GM23338 (cell line): Measurements from ENCODE around the gene CAMK2N2.

Experiments
- CREB1 ChIP-seq: fragments of 250-450 bp; sonication (Bioruptor Pico); IDR thresholded peaks from 2 replicates; pipeline ENCODE4 v1.5.0; 2020; ENCODE audit warnings: low read depth, mild to moderate bottlenecking, moderate library complexity
- ETS1 ChIP-seq: IDR thresholded peaks from 2 replicates; pipeline ENCODE4 v1.6.1; 2016; ENCODE audit warnings: antibody characterized with exemption
- EZH2 ChIP-seq: fragments of 200-600 bp; sonication (generic); IDR thresholded peaks from one replicate; pipeline ENCODE4 v1.8.0; 2017; ENCODE audit warnings: antibody characterized with exemption, mild to moderate bottlenecking, low read depth; ENCODE audit not compliant: unreplicated experiment
- EZH2phosphoT487 ChIP-seq: fragments of 200-600 bp; sonication (generic); IDR thresholded peaks from one replicate; pipeline ENCODE4 v1.8.1; 2018; ENCODE audit warnings: antibody characterized with exemption; ENCODE audit not compliant: unreplicated experiment
- POLR2AphosphoS5 ChIP-seq: IDR thresholded peaks from 2 replicates; pipeline ENCODE4 v1.6.1; 2016; ENCODE audit warnings: antibody characterized with exemption, low read depth
- REST ChIP-seq: IDR thresholded peaks from one replicate; pipeline ENCODE4 v1.6.1; 2018; ENCODE audit warnings: antibody characterized with exemption; ENCODE audit not compliant: unreplicated experiment
- TF ChIP-seq, protein P1 (sequence below), 2 experiments: fragments of 200-600 bp in 1 of 2; sonication (generic) in 1 of 2; conservative IDR thresholded peaks; 2 replicates each; pipeline versions ENCODE4 v1.5.1 to v1.6.1; 2016 to 2017; ENCODE audit warnings: antibody characterized with exemption in 2 of 2, low read depth in 2 of 2, mild to moderate bottlenecking in 2 of 2, moderate library complexity in 1 of 2

DNA sequence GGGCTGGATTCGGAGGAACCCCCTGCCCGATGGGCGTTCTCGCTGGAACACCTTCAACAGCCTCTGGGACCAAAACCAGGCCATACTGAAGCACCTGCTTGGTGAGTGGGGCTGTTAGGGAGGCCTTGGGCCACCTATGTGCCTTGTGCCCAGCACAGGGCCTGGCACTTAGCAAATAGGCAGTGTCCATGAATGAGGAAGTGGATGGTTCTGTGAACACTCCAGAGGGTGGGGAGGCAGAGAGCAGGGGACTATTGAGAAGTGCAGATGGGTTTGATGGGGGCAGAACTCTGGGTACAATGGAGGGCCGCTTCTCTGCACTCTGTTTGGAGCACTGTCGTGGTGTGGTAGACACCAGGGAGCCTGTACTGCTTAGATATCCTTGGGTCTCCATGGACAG is 16.0 kb upstream of the CAMK2N2 start:
- TF ChIP-seq, protein P1, sequence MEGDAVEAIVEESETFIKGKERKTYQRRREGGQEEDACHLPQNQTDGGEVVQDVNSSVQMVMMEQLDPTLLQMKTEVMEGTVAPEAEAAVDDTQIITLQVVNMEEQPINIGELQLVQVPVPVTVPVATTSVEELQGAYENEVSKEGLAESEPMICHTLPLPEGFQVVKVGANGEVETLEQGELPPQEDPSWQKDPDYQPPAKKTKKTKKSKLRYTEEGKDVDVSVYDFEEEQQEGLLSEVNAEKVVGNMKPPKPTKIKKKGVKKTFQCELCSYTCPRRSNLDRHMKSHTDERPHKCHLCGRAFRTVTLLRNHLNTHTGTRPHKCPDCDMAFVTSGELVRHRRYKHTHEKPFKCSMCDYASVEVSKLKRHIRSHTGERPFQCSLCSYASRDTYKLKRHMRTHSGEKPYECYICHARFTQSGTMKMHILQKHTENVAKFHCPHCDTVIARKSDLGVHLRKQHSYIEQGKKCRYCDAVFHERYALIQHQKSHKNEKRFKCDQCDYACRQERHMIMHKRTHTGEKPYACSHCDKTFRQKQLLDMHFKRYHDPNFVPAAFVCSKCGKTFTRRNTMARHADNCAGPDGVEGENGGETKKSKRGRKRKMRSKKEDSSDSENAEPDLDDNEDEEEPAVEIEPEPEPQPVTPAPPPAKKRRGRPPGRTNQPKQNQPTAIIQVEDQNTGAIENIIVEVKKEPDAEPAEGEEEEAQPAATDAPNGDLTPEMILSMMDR (conservative IDR thresholded peaks at IDR 0.05; ENCODE audit: low read depth in 2 of 2): no peak
- TF ChIP-seq EZH2: no peak
- no peak for TF ChIP-seq REST
- no peak for TF ChIP-seq POLR2AphosphoS5
- no peak for TF ChIP-seq EZH2phosphoT487
- TF ChIP-seq CREB1: no peak
- TF ChIP-seq ETS1: no peak
